HG02571 (cell line): ENCODE results near the gene PSME1.

Experiments
- ATAC-seq: cut with Tn5 transposase; IDR thresholded peaks from one replicate; pipeline ENCODE4 v1.9.1; 2021; ENCODE audit warnings: mild to moderate bottlenecking, moderate library complexity; ENCODE audit not compliant: unreplicated experiment

The PSME1 gene

DNA sequence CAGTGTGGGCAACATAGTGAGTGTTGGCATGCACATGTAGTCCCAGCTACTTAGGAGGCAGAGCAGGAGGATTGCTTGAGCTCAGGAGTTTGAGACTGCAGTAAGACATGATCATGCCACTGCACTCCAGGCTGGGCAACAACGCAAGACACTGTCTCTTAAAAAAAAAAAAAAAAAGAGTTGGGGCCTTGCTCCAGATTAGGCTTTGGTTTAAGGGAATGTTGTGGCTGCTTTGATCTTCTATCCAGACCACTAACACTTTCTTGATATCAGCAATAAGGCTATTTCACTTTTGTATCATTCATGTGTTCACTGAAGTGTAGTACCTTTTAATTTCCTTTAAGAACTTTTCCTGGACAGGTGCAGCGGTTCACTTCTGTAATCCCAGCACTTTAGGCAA lies 8.3 kb upstream of the PSME1 start:
- ATAC-seq, result no peak

GRCh38 chr14:24129410-24129998 lies 6.5 kb upstream of the PSME1 start:
- ATAC-seq, result no peak

GRCh38 chr14:24130380-24130716 lies 5.6 kb upstream of the PSME1 start, which contains the start of gene FITM1:
FITM1 (plus strand) TSS chr14:24130659; CDS start chr14:24131564, 905 bp downstream.
- no peak for ATAC-seq

DNA sequence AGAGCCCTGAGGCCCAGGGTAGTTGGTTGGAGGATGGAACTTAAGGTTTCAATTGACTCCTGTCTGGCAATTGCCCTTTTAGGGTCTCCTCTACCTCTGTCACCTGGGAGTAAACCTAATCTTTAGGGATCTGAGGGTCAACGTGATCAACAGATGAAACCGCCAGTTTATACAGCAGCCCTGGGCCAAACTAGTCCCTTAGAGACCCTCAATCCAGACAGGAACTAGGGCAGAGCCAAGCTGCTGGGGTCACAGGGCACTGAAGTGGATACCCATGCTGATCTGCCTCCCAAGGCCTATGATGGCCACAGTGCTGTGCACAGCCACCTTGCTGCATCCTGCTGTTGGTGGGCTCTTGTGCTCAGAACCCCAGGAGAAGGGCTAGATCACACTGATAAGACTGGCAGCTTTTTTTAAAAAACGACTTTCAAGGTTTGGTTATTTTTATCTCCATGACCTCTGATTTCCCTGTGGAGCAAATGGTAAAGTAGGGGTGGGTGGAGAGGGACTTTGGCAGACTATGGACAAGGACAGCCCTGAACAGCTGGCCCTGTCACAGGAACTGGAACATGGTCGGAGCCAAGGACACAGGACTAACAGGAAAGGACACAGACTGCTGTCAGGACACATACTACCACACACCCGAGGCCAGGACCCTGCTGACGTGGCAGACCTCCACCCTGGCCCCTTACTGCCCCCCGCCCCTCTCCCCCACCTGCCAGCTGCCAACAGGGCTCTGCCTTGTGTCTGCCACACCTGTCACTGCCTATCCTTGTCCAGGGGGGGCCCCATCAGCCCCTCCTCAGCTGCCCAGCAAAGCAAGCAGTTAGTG lies 5.1 kb upstream of the PSME1 start:
- no peak for ATAC-seq

- ATAC-seq, result no peak
Measured at GRCh38 chr14:24131549-24131966, 4.4 kb upstream of the PSME1 start.

- no peak for ATAC-seq
Measured at GRCh38 chr14:24132061-24132685, 3.8 kb upstream of the PSME1 start.

DNA sequence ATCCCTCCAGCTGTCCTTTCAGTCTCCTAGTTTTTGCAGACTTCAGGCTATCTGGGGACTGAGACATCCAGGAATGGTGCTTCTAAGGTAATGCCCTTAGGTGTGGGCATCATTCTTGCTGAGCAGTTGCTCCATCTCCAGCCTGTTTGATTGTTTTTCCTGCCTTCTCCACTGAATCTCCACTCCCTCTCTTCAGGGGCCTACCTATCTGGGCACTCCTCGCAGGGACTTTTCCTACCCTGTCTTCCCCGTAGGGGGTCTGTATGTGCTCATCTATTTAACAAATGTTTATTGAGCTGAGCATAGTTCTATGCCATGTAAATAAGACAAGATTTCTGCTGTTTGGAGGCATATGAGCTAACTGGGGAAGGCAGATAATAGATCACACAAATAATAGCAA lies 3.0 kb upstream of the PSME1 start:
- ATAC-seq, result no peak

DNA sequence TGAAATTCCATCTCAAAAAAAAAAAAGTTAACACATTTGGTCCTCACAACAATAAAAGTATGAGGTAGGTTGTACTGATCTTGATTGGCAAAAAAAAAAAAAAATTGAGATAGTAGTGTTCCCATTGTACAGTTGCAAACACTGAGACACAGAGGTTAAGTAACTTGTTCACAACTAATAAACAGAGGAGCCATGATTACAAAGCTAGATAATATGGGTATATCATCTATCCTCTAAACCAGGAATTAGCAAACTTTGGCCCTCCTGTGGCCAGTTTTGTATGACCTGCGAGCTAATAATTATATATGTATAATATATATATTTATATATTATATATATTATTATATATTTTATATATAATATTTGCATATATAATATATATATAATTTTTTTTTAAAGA lies 2.3 kb upstream of the PSME1 start:
- no peak for ATAC-seq

DNA sequence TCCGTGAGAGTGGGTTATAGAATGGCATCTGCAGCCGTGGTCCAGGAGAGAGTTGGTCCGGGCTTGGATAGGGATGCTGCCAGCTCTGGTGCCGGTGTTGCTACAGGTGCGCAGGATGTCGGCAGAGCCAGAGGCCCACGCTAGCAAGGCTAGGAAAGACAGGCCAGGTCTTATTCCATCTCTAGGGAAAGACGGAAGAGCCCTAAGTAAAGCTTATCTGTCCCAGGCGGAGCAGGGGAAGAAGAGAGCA lies 485 bp upstream of the PSME1 start:
- ATAC-seq, result peak; percentile 9

- no peak for ATAC-seq
Measured at GRCh38 chr14:24136684-24137528, 912 bp downstream of the PSME1 start.

DNA sequence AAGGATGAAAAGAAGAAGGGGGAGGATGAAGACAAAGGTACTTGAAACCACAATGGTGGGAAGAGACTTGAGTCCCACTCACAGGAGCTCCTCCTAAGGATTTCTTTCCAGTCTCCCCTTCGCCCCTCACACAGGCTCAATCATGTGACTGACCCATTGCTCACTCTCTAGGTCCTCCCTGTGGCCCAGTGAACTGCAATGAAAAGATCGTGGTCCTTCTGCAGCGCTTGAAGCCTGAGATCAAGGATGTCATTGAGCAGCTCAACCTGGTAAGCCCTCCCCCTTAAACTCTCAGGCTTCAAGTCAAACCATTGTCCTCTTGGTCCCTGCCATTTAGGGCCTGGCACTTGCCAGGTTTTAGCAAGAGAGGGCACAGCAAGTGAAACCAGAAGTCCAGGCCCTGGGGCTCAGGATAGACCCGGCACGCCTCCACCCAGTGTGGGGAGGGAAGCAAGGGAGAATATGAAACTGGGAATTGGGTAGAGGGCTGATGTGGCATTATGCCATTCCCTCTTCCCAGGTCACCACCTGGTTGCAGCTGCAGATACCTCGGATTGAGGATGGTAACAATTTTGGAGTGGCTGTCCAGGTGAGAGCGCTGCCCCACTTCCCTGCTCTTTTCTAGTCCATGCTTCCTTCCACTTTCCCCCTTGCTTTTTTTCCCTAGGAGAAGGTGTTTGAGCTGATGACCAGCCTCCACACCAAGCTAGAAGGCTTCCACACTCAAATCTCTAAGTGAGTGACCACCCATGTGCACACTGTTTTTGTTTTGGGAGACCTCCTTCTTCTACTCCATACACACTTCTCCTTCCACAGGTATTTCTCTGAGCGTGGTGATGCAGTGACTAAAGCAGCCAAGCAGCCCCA lies 1.8 kb downstream of the PSME1 start:
- ATAC-seq, result no peak

DNA sequence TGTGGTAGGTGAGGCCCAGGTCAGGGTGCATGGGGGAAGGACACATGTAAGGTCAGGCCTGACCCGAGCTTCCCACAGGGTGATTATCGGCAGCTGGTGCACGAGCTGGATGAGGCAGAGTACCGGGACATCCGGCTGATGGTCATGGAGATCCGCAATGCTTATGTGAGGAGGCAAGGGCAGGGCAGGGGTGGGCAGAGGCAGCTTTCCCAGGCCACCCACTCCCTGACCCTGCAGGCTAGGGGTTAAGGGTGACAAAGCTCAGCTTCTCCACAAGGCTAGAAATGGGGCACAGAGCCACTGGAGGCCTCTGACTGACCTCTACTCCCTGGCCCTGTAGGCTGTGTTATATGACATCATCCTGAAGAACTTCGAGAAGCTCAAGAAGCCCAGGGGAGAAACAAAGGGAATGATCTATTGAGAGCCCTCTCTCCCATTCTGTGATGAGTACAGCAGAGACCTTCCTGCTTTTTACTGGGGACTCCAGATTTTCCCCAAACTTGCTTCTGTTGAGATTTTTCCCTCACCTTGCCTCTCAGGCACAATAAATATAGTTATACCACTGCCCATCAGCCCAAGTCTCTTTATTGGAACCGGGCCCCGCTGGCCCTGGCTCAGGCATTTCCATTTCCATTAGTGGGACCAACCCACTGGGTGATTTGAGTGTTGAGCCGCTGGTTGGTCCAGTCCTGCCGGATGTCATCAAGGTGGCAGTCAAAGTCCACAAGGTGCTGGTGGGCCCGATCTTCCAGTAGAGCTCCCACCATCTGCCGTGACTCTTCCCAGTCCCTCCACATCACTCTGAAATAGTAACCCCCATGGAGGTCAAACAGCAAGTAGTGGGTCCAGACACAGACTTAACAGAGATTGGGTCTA lies 2.6 kb downstream of the PSME1 start:
- no peak for ATAC-seq

GRCh38 chr14:24139272-24139934 lies 3.4 kb downstream of the PSME1 start:
- no peak for ATAC-seq

GRCh38 chr14:24141097-24141880 lies 5.3 kb downstream of the PSME1 start, which contains the start of gene EMC9:
EMC9 (minus strand) TSS chr14:24141591; CDS start chr14:24141304, 287 bp downstream.
- peak; percentile 81 for ATAC-seq

DNA sequence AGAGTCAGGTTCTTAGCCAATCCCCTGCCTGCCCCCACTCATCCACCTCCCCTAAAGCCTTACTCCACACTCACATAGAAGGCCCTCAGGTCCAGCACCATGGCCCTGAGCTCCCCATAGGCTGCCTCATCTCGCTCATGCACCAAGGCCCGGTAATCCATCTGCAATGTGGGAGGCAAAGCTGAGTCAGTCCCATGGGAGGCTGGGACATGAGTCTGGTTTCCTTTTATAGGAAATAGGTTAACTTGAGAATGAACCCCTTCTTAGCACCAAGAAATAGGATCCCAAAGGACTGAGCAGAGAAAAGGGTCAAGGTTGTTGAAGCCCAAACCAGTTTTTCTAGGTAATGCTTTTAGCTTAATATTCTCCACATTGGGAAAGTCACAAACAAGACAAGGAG lies 7.5 kb downstream of the PSME1 start:
- no peak for ATAC-seq

- ATAC-seq, result no peak
Measured at GRCh38 chr14:24144451-24144850, 8.5 kb downstream of the PSME1 start.

DNA sequence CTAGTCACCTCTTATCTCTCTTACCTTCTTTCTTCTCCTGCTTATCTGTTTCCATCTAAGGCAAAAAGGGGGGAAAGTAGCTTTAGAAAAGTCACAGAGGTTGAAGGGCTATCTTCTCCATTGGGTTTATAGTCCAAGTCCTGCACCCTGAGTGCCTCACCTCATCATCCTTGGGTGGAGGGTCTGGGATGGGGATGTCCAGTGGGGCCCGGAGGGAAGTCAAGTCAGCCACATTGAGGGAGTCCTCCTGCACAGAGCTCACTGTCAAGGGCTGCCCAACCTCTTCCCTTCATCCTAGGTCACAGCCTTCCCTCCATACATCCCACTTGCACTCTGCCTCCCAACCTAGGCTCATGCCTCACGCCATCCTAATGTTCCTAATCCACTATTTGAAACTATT lies 9.2 kb downstream of the PSME1 start:
- no peak for ATAC-seq
